AG04450 (cell line): Measurements from ENCODE around the gene BICRA. TPM values are rescaled to one million over a fixed set of nuclear protein-coding genes. Genes with fewer than 3 reads are reported as not detected.
"Not testable (repeated sequence)": the region's sequence is repeated elsewhere in the genome, so short reads cannot be mapped to it uniquely, and the experiment has no call there.

Experiments
- CTCF ChIA-PET: fragments of 300-600, 350-600 bp; formaldehyde crosslinking; extraction: SDS; loops from one replicate; lab custom pipeline; 2022; ENCODE audit warnings: antibody characterized with exemption, inconsistent platforms; lab: Charles Lee
- POLR2A ChIA-PET: fragments of 350-600 bp; formaldehyde crosslinking; extraction: SDS; loops from one replicate; lab custom pipeline; 2021; ENCODE audit warnings: antibody characterized with exemption, inconsistent platforms; lab: Yijun Ruan, JAX
- DNase-seq: peaks from one replicate; pipeline ENCODE4 v3.0.0-alpha.2; 2011; ENCODE audit warnings: low read depth, low spot score
- H3K27ac ChIP-seq: one replicate; pipeline ENCODE4 v1.5.1; 2012; ENCODE audit warnings: low read depth, low read length, control low read depth
- H3K27me3 ChIP-seq: one replicate; pipeline ENCODE4 v1.6.0; 2012; ENCODE audit warnings: low read length; ENCODE audit not compliant: control insufficient read depth, insufficient read depth
- H3K4me3 ChIP-seq: 2 replicates; pipeline ENCODE4 v1.5.1; 2011; ENCODE audit warnings: mild to moderate bottlenecking, low read depth, low read length, control low read depth
- H3K9me3 ChIP-seq: 2 replicates; pipeline ENCODE4 v1.5.1; 2012; ENCODE audit warnings: low read length; ENCODE audit not compliant: control insufficient read depth, insufficient read depth
- polyA plus RNA-seq: library from polyadenylated mRNA; depleted of rRNA; stranded (reverse); fragments of >200 nt; gene quantifications from 2 replicates; pipeline ENCODE4 v1.2.3, GENCODE V29; 2011
- TF ChIP-seq, protein P1 (sequence below): IDR thresholded peaks from 2 replicates; pipeline ENCODE4 v1.5.1; 2011; ENCODE audit warnings: low read depth, low read length, control low read depth, inconsistent platforms

Gene BICRA
- polyA plus RNA-seq, 1 experiment = 0.72 TPM

GRCh38 chr19:47740866-47741519 is 132.1 kb downstream of the BICRA start:
- TF ChIP-seq, protein P1, sequence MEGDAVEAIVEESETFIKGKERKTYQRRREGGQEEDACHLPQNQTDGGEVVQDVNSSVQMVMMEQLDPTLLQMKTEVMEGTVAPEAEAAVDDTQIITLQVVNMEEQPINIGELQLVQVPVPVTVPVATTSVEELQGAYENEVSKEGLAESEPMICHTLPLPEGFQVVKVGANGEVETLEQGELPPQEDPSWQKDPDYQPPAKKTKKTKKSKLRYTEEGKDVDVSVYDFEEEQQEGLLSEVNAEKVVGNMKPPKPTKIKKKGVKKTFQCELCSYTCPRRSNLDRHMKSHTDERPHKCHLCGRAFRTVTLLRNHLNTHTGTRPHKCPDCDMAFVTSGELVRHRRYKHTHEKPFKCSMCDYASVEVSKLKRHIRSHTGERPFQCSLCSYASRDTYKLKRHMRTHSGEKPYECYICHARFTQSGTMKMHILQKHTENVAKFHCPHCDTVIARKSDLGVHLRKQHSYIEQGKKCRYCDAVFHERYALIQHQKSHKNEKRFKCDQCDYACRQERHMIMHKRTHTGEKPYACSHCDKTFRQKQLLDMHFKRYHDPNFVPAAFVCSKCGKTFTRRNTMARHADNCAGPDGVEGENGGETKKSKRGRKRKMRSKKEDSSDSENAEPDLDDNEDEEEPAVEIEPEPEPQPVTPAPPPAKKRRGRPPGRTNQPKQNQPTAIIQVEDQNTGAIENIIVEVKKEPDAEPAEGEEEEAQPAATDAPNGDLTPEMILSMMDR = no peak
- no peak overlapping the region for H3K4me3 ChIP-seq
- no peaks in the 10 kb centered on the region for H3K27me3 ChIP-seq
- DNase-seq = no peak
- H3K9me3 ChIP-seq = peaks cover 11% of the 10 kb centered on the region
- POLR2A ChIA-PET = interaction anchor here (0.6 to 3.3 kb wide), 6 partner anchors 9 to 32 kb away, joined by 3 to 20 read pairs (median 4); partner anchors contain the start of gene EHD2
- CTCF ChIA-PET = interaction anchor here (2.7 kb wide), 1 partner anchor 28 kb away, joined by 14 read pairs; the partner anchor contains the start of gene EHD2
- no peak overlapping the region for H3K27ac ChIP-seq

- peak overlapping the region; percentile 11 for H3K27ac ChIP-seq
Measured at GRCh38 chr19:47741544-47742140, 132.7 kb downstream of the BICRA start.

GRCh38 chr19:47742634-47743033 is 133.7 kb downstream of the BICRA start:
- Histone ChIP-seq H3K9me3 (peaks cover 7% of the 10 kb centered on the region; the same call in 1 of the 2 replicates), H3K27ac (peak overlapping the region; percentile 94), H3K4me3 (peak overlapping the region; percentile 8; the same call in 1 of the 2 replicates), H3K27me3 (no peaks in the 10 kb centered on the region)
- TF ChIP-seq, protein P1 = no peak
- POLR2A ChIA-PET = interaction anchor here (0.7 to 4.8 kb wide), 9 partner anchors 8 to 142 kb away, joined by 4 to 87 read pairs (median 6); partner anchors contain the start of gene EHD2
- CTCF ChIA-PET = interaction anchor here (0.7 to 3.6 kb wide), 4 partner anchors 15 to 30 kb away, joined by 3 to 43 read pairs (median 4); partner anchors contain the start of gene EHD2
- no peak for DNase-seq

More at GRCh38 chr19:47741544-47742140, 132.7 kb downstream of the BICRA start:
- no peaks in the 10 kb centered on the region for H3K27me3 ChIP-seq
- peaks cover 10% of the 10 kb centered on the region for H3K9me3 ChIP-seq
- no peak overlapping the region for H3K4me3 ChIP-seq
- CTCF ChIA-PET = interaction anchor here (2.7 kb wide), 1 partner anchor 29 kb away, joined by 14 read pairs; the partner anchor contains the start of gene EHD2
- POLR2A ChIA-PET = interaction anchor here (0.7 to 3.3 kb wide), 4 partner anchors 10 to 22 kb away, joined by 3 to 20 read pairs (median 8); no protein-coding TSS in a partner anchor
- TF ChIP-seq, protein P1 = no peak
- DNase-seq = no peak

GRCh38 chr19:47745010-47745901 is 136.3 kb downstream of the BICRA start, which contains the start of gene NOP53:
TSS of gene NOP53 (plus strand) at chr19:47745546. CDS start at chr19:47745560, 14 bp downstream.
- CTCF ChIA-PET = interaction anchor here (1.0 to 3.6 kb wide), 3 partner anchors 33 to 309 kb away, joined by 3 to 43 read pairs (median 7); partner anchors contain the start of gene EHD2
- Histone ChIP-seq H3K27me3 (no peaks in the 10 kb centered on the region), H3K4me3 (peak within 1 kb of the TSS; percentile 75), H3K9me3 (peaks cover 7% of the 10 kb centered on the region; the same call in 1 of the 2 replicates), H3K27ac (peak within 1 kb of the TSS; percentile 90)
- POLR2A ChIA-PET = interaction anchor here (0.9 to 4.8 kb wide), 6 partner anchors 11 to 135 kb away, joined by 3 to 87 read pairs (median 4); partner anchors contain the start of gene EHD2
- TF ChIP-seq, protein P1 = no peak
- peak; percentile 95 for DNase-seq

DNA sequence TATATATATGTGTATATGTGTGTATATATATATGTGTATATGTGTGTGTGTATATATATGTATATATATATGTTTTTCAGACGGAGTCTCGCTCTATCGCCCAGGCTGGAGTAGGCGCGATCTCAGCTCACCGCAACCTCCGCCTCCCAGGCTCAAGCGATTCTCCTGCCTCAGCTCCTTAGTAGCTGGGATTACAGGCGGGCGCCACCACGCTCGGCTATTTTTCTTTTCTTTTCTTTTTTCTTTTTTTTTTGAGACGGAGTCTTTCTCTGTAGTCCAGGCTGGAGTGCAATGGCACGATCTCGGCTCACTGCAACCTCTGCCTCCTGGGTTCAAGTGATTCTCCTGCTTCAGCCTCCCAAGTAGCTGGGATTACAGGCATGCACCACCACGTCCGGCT is 137.2 kb downstream of the BICRA start:
- Histone ChIP-seq H3K4me3 (peak overlapping the region; percentile 75), H3K27ac (peak overlapping the region; percentile 11)
- POLR2A ChIA-PET = interaction anchor here (1.0 to 4.8 kb wide), 2 partner anchors 10 to 32 kb away, joined by 4 to 87 read pairs; partner anchors contain the start of gene EHD2
- not testable (repeated sequence) for H3K27me3 ChIP-seq, H3K9me3 ChIP-seq, DNase-seq
- CTCF ChIA-PET = interaction anchor here (1.2 to 3.6 kb wide), 2 partner anchors 34 to 39 kb away, joined by 7 to 43 read pairs; partner anchors contain the start of gene EHD2
